Eye (tissue), 1 donor: ENCODE results near the gene MGA.

ENCODE experiments used
- DNase-seq: peaks from one replicate; pipeline ENCODE4 v3.0.0-alpha.2; 2015

The MGA gene

DNA sequence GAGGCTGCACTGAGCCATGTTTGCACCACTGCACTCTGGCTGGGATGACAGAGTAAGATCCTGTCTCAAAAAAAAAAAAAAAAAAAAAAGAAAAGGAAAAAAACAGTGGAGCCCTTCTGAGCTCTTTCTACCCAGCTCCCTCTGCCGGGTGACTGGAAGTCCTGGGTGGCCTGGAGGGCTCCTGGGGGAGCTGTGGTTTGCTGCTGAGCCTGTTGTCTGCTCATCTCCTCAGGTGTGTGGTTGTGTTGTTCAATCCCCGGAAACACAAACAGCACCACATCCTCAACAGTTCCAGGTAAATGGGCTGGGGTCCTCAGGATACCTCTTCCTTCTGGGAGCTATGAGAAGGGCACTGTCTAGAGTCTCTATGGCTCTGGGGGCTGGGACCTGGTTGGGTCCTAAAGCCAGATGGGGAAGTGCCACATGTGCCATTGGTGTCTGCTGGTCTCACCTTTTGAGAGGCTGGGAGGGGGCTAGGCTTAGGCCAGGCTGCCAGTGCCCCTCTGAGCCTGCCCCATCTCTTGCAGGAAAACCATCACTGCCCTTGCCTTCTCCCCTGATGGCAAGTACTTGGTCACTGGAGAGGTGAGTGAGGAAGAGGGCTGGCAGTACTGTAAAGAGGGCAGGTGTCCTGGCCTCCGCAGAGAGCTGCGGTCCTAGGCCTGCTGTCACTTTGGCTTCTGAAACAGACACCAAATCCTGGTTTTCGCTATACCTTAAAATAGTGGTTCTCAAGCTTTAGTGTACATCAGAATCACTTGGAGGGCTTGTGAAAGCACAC, 150.6 kb downstream of the MGA start:
- DNase-seq: no peak

DNA sequence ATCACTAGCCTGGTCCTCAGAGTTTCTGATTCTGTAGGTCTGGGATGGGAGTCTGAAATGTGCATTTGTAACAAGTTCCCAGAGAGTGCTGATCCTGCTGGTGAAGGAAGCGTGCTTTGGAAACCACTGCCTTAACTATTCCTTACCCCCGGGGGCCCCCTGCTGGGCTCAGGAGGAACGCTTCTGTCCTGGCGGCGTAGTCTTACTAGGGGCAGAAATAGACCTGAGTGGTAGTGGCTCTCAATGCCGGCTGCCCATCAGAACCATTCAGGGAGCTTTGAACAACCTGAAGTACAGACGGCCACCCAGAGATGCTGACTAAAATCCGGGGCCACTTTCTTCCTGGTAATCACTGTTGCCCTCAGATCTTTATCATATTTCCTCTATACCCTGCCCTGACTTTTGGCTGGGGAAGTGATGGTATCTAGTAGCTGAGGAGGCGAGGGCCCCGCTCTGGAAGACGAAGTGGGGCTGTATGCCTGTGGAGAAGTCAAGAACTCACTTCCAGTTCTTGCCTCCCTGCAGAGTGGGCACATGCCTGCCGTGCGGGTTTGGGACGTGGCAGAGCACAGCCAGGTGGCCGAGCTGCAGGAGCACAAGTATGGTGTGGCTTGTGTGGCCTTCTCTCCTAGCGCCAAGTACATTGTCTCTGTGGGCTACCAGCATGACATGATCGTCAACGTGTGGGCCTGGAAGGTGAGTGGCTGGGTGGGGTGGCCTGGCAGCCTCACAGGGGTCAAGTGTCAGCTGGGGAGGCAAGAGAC, 151.4 kb downstream of the MGA start:
- peak; percentile 91 for DNase-seq

DNA sequence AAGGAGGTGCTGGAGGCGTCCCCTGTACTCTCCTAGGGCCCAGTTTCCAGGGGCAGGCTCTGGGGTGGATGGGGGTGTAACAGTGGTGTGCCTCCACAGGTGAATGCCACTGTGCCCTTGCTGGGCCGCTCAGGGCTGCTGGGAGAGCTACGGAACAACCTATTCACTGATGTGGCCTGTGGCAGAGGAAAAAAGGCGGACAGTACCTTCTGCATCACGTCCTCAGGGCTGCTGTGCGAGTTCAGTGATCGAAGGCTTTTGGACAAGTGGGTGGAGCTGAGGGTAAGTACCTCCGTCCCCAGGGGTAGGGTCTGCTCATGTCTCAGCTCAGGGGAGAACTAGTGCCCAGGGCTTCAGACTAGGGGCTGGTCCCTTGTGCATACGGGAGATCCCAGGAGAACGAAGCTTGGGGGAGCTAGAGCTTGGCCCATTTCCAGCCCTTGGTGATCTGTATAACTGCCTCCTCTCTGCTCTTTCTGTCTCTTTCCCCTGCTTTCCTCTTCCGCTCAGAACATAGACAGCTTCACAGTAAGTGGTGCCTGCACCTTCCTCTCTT, 152.7 kb downstream of the MGA start:
- DNase-seq: no peak

DNA sequence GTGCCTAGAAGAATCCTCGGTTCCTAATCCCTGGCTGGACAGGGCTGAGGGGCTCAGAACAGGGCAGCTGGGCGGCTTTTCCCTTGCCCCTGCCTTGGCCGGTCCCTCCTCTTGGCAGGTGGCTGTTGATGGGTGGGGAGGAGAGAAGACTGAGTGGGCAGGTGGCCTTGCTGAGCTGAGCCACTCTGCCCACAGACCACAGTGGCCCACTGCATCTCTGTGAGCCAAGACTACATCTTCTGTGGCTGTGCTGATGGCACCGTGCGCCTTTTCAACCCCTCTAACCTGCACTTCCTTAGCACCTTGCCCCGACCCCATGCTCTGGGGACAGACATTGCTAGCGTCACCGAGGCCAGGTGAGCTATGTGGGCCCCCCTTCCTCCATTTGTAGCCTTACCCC, 153.2 kb downstream of the MGA start:
- no peak for DNase-seq

DNA sequence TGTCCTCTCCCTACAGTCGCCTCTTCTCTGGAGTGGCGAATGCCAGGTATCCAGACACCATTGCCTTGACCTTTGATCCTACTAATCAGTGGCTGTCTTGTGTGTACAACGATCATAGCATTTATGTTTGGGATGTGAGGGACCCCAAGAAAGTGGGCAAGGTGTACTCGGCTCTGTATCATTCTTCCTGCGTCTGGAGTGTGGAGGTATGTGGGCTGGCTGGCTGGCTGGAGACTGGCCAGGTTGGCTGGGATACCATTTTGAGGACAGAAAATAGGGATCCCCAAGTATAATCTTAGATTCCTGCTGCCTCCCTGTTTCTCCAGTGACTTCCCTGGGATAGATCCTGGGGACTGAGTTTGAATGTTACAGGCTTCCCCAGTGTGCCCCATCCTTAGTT, 154.3 kb downstream of the MGA start:
- DNase-seq: no peak

DNA sequence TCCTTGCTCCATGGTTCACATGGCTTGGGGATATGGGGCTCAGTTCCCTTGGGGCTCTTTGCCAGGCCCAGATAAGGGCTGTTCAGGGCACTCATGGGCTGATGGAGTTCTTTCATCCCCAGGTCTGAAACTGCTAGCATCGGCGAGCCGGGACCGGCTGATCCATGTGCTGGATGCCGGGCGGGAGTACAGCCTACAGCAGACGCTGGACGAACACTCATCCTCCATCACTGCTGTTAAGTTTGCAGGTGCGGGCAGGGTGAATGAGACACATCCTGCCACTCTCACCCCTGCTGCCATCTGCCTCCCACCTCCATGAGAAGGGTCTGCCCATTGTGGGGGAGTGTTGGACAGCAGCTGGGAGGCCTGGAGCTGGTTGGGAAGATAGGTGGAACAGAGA, 156.6 kb downstream of the MGA start:
- DNase-seq: no peak

DNA sequence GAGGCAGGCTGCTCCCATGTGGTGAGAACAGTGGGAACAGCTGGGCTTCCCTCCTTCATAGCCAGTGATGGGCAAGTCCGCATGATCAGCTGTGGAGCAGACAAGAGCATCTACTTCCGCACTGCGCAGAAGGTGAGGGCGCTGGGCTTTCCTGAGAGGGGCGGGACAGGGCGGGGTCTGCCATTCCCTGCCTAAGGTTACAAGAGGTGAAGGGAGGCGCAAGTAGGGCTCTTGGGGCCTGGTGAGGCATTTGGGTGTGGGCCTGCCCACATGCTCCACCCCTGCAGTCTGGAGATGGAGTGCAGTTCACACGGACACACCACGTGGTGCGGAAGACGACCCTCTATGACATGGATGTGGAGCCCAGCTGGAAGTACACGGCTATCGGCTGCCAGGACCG, 157.1 kb downstream of the MGA start:
- DNase-seq: no peak

DNA sequence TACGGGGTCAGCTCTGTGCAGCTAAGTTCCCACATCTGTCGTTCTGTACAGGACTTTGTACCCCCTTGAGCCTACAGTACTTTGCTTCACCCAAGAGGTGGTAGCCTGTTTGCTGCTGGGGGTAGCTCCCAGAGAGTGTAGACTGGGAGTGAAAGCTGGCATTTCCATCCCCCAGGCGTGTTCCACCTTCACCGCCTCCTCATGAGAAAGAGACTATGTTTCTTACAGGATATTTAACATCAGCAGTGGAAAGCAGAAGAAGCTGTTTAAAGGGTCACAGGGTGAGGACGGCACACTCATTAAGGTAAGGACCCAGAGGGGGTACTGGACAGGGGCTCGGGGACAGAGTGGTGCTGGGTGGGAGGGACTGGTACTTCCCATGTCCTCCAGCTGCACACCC, 157.6 kb downstream of the MGA start:
- DNase-seq: no peak

DNA sequence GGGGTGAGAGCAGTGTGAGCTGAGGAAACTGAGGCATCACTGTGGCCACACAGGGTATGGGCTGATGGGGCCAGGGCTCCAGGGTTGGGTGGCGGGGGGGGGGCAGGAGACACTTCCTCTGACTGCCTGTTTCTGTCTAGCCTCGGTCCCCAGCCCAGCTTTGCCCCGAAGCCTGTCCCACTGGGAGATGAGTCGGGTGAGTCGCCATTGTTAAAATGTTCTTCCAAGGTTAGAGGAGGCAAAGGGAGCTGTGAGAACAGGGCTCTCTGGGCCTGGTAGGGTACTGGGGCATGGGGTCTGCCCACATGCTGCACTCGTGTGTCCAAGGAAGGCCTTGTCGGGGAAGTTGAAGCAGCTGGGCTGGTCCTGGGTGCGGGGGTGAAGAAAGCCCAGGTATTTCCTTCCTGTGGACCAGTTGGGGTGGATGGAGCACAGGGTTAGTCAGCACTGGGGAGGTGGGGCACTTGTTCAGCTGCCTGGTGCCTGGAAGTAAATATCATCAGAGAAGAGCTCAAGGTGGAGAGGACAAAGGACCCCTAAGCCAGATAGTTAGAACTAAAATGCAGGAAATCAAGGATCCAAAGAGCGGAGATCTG, 159.3 kb downstream of the MGA start:
- DNase-seq: no peak

DNA sequence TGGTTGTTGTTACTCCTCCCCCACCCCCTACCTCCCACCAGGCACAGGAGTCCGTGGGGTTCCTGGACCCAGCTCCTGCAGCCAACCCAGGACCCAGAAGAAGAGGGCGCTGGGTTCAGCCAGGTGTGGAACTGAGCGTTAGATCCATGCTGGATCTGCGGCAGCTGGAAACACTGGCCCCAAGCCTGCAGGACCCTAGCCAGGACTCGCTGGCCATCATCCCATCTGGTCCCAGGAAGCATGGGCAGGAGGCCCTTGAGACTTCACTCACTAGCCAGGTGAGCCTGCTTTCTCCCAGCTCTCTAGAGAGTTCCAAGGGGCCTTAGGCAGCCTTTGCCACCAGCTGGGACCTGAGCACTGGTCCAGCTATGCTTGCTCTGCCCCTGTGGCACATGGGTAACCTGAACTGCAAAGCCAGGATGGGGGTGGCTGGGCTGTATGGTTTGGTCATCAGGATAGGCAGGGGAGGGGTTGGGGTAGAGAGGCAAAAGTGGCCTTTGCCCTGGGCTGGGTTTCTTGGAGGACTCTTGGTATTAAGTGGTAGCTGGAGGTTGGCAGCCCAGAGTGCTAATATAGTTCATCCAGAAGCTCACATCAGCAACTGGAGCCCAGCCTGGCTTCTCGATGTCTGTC, 160.7 kb downstream of the MGA start:
- DNase-seq: no peak

DNA sequence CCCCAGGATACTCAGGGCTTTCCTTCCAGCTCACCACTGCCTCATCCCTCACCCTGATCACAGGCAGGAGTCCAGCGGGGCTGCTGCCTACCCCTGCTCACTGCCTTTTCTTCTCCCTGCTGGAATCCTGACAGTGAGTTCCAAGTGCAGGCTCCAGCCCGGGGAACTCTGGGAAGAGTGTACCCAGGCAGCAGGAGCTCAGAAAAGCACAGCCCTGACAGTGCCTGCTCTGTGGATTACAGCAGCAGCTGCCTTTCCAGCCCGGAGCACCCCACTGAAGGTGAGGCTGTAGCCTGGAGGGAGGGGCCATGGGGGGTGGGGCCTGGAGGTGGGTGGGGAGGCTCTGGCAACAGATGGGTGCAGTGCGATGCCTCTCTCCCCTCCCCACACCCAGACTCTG, 161.6 kb downstream of the MGA start:
- DNase-seq: no peak

DNA sequence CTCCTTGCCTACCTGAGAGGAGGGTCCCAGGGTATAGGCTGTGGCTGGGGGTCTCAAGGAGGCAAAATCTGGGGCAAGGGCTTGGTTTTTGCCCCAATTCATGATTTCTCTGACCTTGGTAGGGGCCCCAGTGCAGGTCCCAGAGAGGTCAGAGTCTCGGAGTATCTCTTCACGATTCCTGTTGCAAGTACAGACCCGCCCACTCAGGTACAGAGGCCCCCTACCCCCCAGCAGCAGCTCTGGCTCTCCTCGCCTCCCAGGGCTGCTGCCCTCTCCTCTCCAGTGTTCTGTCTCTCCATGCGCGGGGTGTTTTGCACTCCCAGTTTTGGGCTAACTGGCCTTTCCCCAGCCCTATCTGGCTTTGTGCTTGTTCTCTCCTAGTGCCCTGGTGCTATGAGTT, 162.3 kb downstream of the MGA start:
- DNase-seq: no peak
